HG02852 (cell line): Measurements from ENCODE around the gene C13orf42.
"Not testable (repeated sequence)": the region's sequence is repeated elsewhere in the genome, so short reads cannot be mapped to it uniquely, and the experiment has no call there.

Experiments
- ATAC-seq: cut with Tn5 transposase; IDR thresholded peaks from one replicate; pipeline ENCODE4 v1.9.1; 2021; ENCODE audit warnings: mild to moderate bottlenecking, moderate library complexity; ENCODE audit not compliant: unreplicated experiment

Gene C13orf42

DNA sequence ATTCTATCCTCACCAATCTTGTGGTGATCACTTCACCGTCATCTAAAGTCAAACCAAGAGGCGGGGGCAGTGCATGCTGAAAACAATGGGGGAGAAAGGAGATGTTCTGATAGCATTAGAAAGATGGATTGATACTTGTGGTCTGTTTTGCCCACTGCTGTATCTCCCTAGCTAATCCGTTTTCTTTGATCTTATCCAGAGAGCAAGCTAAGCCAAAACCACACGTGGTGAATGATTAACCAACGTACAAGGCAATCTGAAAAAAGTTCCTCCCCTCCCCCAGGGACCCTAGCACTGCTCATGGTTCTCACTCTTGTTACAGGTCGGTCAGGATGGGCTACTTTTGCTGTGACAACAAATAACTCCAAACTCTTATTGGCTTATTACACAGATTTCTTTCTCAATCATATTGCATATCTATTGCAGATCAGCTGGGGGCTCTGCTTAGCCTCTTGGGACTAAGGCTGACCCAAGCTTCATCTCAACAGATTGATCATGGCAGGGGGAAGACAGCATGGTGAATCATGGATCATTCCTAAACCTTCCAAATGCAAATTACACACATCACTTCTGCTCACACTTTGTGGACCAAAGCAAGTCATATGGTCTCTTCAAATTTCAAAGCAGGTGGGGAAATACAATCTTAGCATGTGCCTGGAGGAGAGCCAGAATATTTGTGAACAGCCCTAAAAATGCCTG lies 11.9 kb upstream of the C13orf42 start:
- no peak for ATAC-seq

DNA sequence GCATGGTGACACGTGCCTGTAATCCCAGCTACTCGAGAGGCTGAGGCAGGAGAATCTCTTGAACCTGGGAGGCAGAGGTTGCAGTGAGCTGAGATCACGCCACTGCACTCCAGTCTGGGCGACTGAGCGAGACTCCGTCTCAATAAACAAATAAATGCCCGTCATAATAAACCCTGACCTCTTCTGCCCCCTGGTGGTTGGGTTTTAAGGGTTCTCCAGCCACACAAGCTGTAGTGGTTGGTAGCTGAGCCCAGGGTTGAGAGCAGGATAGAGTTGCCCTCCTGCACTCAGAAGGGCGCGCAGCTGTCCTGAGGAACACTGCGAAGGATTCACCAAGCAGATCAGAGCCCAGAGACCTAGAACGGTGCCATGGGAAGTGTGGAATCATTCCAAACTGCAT lies 9.8 kb upstream of the C13orf42 start:
- ATAC-seq = not testable (repeated sequence)

DNA sequence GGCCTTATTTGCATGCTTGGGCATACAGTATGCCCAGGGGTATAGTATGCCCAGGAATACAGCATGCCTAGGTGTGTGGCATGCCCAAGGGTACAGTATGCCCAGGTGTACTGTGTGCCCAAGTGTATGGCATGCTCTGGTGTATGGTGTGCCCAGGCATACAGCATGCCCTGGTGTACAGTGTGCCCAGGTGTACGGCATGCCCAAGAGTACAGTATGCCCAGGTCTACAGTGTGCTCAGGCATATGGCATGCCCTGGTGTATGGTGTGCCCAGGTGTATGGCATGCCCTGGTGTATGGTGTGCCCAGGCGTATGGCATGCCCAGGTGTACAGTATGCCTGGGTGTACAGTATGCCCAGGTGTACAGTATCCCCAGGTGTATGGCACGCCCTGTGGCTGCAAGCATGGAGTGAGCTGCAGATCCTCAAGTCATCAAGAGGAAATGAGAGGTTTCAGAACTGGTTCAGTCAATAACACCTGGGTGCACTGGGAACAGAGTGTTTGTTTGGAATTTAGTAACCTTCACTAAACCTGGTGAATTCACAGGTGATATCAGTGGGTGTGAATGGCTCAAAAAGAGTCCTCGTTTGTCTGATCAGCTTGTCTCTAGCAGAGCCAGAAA lies 7.8 kb upstream of the C13orf42 start:
- no peak for ATAC-seq

DNA sequence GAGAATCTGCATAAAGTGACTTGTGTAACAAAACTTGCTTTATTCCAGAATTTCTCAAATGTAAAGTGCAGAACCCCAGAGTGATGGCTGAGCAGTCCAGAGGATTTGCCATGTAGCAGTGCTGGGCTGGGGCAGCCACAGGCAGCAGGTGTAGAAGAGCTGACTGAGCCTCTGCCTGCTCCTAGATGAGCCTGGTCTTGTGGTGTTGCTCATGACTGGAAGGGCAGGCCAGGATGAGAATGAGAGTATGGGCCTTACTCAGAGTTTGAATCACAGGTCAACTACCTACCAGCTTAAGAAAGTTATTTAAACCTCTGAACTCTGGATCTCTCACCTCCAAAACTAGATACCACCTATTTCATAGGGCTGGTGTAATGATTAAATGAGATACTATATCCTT lies 2.9 kb upstream of the C13orf42 start:
- ATAC-seq = no peak

DNA sequence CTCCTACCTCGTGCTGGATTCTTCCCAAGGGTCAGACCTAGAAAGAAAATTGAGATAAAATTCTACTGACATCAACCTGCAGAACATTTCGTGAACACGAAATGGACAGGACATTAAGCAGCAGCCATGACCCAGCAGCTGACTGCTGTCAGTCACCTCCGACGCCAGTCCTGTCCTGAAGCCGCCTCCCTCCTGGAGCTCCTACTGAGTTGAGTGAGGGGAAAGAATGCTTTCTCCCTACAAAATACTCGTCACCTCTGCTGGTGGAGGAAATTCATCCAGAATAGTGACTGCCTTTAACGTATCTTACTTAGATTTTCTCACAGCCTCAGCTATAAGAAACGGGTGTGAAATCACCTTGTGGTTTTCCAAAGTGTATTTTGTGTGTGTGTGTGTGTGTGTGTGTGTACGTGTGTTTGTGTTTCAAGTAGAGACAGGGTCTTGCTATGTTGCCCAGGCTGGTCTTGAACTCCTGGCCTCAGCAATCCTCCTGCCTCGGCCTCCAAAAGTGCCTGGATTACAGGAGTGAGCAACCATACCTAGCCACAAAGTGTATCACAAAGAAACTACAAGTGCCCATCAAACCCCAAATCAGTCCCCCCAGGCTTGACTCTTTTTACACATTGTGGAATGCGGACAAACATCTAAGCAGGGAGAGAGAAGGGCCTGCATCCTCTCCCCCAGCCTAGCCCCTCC lies 2.3 kb upstream of the C13orf42 start:
- ATAC-seq = no peak

DNA sequence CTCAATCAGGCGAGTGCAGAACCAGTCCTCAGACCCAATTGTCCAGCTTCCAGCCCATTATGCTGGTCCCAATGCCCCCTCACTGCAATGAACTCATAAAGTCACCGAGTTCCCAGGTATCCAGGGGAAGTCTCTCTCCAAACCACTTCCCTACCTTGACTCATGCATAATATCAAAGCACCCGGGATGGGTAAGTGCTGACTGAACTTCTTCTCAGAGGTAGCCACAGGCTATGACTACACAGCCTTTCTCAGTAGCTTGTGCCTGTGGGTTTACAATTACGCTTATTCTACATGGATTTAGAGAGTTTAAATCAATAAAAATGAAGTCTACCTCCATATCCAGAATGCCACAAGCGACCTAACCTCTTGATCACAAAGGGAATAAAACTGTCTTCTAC lies 1.7 kb upstream of the C13orf42 start:
- ATAC-seq = no peak

DNA sequence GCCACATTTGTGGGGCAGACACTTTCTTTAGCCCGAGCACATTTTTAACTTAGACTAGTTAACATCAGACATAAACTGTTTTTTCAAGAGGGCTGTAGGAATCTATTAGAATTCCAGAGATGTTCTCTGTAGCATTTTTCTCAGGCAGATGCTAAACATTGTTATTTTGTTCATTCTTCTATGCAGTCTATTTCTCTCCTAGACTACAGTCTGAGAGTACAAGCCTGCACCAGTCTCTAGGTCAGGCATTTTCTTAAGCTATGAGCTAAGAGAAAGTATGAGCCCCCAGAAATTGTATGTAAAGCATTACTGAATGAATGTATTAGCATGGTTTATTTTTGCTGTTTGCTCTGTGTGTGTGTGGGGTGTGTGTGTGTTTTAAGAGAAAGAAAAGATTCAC lies 923 bp upstream of the C13orf42 start:
- ATAC-seq = no peak

DNA sequence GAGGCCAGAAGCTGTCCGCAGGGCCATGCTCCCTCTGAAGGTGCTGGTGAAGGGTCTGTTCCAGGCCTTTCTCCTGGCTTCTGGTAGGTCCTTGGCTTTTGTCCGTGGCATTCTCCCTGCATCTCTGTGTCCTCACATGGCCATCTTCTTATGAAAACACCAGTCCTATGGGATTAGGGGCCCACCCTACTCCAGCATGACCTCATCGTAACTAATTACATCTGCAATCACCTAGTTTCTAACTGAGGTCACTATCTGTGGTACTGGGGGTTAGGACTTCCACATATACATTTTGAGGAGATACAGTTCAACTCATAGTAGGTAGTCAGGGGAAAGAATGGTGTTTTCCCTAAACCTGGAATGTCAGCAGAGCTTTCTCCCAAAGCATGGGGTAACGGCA lies 3.1 kb downstream of the C13orf42 start:
- no peak for ATAC-seq

DNA sequence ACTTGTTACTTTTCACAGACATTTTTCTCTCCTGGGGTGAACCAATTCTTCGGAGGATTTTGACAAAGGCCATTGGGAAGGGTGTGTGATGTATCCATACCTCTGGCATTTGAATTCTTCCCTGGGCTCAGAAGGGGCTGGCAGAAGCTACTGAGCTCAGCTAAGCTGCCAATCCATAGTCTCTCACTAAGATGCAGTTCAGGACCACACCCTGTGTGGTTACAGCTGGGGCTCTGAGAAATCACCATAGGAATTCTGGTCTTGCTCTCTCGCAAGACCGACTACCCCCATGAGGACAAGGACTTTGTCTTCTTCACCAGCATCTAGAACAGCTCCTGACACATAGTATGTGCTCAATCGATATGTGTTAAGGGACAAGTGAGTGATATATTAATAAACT lies 6.0 kb downstream of the C13orf42 start:
- ATAC-seq = no peak

DNA sequence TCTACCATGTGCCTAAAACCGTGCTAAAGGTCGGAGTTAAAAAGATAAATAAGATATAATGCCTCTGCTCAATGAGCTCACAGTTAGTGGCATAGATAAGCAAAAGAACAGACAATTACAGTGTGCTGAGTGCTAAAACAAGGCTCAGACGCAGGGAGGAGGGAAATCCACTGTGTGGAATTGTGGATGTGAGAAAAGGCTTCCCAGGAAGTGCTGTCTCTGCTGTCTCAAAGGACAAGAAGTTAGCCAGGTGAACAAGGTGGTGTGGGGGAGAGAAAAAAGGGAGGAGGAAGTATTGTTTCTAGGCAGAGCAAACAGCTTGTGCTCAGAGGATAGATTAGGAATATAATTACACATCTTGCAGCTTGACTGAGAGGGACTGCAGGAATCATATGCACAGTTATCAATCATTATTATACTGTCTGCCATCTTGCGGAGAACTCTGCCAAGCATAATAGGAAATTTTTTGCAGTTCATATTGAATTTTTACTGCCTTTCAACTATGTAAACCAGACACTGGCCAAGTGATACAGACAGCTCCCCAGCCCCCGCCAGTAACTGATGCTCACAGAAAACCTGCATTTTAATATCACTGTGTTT lies 9.3 kb downstream of the C13orf42 start:
- ATAC-seq = no peak

DNA sequence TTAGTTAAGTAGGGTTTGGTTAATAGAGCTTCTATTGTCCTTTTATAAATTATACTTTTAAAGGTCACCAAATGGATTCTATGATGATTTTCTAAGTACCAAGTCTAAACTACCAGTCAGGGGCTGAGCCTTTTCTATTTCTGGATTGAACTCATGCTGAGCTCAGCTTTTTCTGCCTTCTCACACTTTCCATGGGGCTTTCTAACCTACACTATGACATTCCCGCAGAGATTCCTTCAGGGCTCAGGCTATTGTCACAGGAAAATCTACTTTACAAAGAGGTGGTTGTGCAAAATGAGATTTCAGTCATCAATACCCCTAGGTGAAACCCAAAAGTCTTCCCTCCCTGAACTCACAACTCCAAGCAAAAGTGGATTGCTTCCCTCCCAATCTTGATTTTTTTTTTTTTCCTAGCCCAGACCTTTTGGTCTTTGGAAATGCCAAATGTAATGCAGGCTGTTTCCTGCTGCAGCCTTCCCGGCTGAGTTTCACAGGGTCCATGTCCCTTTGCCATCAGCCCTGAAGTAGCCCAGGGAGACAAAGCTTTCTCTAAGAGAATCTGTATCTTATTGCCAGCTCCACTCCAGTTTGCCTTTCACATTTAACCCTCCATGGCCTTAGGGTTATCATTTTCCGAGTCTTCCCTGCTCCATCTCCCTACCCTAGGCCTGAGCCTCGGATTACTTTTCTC lies 13.6 kb downstream of the C13orf42 start:
- ATAC-seq = no peak

DNA sequence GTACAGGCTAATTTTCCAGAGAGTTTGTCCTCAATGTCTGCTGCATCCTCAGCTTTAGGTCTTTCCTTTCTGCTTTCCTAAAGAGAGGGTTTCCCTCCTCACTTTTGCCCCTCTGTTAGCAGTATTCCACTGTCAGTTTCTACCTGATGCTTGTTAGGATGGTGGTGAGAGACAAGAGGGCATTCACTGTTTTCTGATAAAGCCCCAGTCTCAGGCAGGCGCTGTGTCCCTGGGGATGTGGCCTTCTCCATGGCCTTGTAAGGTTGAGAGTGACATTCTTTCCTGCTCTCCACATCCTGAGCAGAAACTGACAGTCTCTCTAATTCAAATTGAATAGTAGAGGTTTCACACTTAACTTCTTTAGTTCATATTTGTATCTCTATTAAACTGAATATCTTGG lies 14.9 kb downstream of the C13orf42 start:
- no peak for ATAC-seq

DNA sequence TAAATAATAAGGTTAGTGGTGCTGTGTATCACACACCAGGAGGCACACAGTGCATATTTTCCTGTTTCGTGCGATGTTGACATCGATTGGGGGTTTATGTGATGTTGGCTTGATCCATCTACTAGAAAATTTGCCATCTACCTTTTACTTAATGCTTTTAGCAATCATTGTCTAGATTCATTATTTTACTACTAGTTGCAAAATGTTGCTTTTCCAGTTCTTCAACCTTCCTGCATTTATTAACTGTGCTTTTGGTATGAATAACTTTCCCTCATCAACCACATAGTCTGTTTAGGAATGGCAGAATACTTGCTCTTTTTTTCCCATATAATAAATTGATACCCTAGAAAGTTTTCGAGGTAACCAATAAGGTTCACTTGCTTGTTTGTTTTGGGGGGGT lies 17.5 kb downstream of the C13orf42 start:
- no peak for ATAC-seq

DNA sequence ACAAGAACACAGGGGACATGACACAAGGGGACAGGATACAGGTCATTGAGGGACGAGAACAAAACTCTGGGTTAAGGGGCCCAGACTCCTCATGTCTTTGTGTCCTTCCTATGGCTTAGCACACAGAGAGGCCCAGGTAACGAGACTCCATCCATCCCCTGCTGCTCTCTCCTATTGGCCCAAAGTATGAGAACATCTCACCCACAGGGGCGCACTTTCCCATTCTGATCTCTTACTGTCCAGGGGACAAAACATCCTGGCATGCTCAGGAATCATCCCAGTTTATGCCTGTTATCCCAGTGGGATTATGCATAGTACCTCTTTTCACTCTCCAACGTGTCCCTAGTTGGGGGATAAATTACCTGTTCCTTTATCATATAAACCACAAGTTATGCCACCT lies 19.2 kb downstream of the C13orf42 start:
- ATAC-seq = no peak

DNA sequence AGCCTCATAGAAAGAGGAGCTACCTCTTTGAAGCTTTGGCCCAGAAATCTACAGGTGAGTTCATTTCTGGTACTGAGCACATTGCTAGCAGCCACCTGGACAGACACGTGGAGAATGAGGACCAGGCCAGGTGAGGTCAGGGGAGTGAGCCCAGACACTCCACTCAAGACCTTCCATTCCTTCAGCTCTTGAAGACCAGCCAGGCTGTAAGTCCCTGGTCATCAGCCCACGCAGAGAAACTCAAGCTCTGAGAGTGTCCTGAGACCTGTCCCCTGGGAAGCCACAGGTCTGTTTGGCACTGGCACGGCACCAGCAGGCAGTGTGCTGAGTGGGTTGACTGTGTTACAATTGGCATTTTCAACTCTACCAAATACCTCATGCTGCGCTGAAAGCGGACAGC lies 27.4 kb downstream of the C13orf42 start:
- ATAC-seq = no peak

DNA sequence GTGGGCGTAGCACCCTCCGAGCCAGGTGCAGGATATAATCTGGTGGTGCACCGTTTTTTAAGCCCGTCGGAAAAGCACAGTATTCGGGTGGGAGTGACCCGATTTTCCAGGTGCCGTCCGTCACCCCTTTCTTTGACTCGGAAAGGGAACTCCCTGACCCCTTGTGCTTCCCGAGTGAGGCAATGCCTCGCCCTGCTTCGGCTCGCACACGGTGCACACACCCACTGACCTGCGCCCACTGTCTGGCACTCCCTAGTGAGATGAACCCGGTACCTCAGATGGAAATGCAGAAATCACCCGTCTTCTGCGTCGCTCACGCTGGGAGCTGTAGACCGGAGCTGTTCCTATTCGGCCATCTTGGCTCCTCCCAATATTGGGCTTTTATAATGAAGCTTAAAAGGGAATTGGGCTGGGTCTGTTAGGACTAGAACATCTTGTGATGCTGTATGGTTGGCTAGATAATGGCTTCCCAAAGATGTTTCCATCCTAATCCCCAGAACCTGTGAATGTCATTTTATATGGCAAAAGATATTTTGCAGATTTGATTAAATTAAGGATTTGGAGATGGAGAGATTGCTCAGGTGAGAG lies 30.5 kb downstream of the C13orf42 start:
- ATAC-seq = not testable (repeated sequence)

DNA sequence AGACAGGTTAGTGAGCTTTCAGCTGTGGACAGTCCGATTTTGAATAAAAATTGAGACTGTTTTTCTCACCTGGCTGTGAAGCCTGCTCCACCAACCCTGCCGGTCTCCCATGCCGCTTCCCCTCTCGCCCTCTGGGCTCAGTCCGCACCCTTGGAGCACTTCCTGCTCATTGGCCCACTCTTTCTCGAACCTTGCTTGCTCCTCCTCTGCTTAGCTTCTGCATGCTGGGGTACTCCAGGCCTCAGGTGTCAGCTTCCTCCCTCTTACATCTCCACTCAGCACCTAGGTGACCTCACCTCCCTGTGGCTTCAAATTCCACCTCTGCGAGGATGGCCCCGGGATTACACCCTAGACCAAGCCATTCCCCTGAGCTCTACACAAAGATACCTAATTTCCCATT lies 39.6 kb downstream of the C13orf42 start:
- no peak for ATAC-seq

DNA sequence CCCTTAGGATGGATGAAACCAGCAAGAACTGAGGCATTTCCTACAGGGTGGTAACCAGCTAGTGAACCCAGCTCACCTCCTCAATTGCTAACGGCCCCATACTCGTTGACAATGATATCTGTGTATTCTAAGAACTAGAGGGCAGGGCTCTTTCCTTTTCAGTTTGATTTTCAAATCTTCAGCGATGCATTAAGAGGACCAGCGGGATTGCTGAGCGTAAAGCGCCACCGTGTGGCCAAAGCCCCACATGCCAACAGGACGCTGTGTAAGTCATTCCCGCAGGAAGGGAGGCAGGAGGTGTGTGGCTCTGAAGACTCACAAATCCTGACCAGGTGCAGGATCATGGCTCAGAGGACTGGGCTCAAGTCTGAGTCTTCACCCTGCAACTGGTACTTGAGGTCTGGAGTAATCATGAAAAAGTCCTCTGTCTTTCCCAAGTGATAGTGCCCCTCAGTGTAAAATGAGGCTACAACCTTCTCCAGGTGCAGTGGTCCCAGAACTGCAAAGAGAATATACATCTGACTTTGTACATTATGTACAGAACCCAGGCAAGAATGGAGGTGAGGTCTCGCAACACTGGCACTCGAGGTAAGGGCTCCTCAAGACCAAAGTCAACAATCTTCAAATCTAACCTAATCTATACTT lies 40.9 kb downstream of the C13orf42 start:
- ATAC-seq = peak; percentile 90

DNA sequence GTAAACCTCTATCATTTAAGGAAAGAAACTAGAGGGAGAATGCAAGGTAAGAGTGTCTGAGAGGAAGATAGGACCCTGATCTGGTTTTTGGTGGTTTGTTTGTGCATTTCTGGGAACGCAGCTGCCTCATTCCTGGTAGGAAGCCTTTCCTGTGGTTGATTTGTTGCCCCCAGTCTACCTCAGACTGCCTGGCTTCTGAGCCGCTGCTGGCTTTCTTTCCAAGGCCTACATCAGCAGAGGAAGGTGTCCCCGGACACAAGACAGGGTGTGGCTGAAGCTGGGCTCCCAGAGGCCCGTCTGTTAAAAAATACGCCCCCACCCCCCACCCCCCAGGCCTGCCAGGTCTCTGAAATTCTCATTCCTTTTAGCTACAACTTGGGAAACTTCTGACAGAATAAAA lies 42.6 kb downstream of the C13orf42 start:
- ATAC-seq = no peak

DNA sequence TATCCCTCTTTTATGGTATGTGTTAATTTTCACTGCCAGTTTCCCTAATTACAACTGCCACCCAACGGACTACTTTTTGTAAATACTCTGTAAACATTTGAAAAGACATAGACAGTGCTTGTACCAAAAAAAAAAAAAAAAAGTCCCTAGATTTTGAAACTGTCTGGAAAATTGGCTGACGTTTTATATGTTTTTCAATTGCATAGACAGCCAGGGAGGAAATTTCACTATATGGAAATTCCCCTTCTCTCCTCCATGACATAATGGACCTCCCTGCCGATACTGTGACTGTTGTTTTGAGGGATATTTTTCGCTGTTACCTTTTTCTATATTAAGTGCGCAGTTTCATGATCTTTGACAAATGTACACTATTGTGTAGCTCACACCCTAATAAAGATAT lies 43.4 kb downstream of the C13orf42 start:
- ATAC-seq = no peak
